DMS153 (cell line): ENCODE results near the gene DNMBP.
"Not testable (repeated sequence)": the region's sequence is repeated elsewhere in the genome, so short reads cannot be mapped to it uniquely, and the experiment has no call there.

Experiments used
- DNase-seq: peaks from one replicate; lab custom pipeline; 2025; lab: John Stamatoyannopoulos, UW

The DNMBP gene

DNA sequence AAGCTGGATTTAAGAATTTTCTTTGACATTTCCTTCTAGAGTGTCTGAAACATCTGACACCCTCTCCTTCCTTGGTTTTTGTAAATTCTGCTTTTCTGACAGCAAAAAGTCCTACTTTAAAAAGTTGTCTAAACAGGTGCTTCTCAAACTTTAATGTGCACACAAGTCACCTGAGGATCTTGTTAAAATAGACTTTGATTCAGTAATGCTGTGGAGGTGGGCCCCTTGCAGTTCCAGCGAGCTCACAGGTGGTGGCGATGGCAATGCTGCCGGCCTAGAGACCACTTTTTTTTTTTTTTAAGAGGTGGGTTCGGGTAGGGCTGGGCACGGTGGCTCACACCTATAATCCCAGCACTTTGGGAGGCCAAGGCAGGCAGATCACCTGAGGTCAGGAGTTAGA is 150.2 kb downstream of the DNMBP start:
- no peak for DNase-seq

DNA sequence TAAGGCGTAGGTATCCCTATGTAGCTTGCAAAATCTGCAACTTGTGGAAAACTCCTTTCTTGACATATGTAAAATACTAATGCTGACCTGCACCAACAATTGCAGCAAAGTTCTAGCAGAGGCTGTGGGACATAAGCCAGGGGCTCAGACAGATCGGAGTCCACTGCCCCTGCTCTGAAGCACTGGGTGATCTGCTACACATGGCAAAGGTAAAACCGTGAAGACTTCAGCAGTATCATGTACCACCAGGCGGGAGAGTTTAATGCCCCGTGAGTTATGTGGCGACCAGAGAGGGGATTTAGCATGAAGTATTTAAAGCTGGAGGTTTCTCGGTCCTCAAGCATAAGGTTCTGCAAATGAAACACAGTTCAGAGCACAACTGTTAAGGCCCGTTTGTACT is 150.9 kb downstream of the DNMBP start:
- DNase-seq, result no peak

DNA sequence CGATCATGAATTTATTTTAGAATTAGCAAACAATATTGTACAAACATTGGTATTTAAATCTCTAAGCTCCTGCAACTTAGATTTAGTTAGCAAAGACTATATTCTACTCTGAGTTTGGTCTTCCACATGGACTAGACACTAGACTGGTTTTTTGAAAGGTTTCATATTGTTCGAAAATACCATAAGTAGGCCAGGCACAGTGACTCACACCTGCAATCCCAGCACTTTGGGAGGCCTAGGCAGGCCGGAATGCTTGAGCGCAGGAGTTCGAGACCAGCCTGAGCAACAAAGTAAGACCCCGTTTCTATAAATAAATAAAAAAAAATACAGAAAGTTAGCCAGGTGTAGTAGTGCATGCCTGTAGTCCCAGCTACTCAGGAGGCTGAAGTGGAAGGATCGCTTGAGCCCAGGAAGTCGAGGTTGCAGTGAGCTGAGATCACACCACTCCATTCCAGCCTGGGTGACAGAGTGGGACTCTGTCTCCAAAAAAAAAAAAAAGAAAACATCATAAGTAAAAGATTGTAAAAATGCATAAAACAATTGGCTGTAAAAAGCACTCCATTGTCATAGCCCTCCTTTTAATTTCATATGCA is 154.2 kb downstream of the DNMBP start:
- no peak for DNase-seq

DNA sequence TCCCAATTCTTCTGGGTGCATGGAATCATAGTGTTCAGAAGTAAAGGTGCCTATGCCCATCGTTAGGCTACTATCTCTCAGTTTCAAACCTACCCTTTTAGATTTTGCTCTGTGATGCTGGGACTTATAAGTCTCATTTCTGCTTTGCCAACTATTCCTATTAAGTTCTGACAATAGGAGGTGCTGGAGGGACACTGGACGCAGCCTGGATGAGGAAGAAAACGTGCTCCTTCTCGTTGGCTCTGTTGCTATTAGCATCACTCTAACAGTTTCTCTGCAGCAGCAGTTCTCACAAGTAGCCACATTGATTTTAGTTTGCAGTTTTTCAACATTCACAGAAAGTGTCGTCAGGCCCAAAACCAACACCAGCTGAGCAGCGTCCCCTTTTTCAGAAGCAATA is 154.9 kb downstream of the DNMBP start:
- no peak for DNase-seq

DNA sequence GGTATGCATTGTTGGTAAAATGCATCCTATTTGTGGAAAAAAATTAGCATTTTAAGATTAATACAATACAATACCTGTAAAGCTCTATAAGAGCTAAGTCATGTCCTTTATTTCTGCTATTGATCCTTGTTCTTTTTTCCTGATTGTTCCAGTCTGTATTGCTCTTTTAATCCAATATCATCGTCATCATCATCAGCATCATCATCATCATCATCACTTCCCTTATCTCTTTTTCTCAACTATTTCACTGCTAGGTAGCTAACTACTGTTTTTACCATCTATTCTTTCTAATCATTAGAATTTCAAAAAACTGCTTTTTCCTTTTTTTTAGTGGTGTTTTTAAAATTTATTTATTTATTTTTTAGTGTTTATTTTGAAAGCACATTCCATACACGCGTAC is 156.1 kb downstream of the DNMBP start:
- no peak for DNase-seq

DNA sequence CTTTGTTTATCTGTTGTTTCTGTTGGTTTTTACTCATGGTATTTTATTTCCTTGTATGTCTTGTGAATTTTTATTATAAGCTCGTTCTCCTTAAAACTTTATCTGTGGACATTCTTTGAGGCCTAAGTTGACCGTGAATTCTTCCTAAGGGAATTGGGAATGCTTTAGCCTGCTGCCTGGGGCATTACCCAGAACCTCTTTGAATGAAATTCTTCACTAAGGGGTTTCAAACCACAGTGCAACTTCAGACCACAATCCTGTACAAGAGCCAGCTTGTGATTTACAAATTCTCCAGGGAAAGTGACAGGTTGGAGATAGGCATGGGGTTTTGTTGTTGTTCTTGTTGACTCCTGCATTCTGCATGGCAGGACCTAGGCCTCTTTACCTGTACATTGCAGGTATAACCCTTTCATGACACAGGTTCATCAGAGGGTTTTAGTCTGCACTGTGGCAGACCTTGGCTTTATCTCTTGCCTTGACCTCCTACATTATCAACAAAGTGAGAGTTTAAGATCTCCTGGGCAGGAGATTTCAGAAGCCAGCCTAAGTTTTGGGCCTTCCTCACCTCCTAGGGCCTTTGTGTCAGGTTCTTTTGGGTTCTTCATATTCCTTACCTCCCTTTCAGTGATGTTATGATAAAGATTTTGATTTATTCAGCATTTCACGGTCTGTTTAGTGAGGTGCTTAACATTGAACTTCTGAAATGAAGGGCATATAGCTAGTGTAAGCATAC is 157.1 kb downstream of the DNMBP start:
- no peak for DNase-seq

DNA sequence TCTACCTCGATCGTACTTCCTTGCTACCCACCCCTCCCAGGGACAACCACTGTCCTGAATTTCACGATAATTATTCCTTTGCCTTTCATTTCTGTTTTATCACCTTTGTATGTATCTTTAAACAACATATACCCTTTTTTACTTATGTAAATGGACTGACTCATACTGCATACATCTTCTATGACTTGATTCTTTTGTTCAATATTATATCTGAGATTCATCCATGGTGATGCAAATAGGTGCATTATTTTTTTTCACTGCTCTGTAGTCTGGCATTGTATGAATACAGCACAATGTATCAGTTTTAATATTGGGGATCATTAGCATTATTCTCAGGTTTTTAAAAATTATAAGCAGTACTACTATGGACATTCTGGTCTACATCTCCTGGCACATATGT is 157.9 kb downstream of the DNMBP start:
- DNase-seq, result no peak

DNA sequence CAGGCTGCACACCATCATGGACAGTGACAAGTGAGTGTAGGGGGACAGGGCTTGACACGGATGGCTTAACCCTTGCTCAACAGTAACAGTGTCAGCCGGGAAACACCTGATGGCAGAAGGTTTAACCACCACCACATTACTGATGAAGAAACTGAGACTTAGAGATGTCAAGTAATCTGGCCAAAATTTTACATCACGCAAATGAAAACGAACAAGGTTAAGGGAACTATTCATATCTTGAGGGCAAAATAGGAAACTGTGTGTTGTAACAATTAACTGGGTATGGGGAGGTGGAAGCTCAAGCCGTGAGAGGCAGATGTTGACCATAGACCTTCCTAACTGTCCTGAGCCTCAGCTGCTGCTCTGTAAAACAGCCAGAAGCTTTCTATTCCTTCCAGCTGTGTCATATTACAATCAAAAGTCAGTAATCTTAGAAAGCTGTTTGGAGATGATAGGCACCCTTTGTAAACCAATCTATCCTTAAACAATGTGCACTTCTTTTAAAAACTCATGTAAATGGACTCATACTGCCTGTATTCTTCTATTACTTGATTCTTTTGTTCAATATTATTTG is 158.9 kb downstream of the DNMBP start:
- DNase-seq, result no peak

DNA sequence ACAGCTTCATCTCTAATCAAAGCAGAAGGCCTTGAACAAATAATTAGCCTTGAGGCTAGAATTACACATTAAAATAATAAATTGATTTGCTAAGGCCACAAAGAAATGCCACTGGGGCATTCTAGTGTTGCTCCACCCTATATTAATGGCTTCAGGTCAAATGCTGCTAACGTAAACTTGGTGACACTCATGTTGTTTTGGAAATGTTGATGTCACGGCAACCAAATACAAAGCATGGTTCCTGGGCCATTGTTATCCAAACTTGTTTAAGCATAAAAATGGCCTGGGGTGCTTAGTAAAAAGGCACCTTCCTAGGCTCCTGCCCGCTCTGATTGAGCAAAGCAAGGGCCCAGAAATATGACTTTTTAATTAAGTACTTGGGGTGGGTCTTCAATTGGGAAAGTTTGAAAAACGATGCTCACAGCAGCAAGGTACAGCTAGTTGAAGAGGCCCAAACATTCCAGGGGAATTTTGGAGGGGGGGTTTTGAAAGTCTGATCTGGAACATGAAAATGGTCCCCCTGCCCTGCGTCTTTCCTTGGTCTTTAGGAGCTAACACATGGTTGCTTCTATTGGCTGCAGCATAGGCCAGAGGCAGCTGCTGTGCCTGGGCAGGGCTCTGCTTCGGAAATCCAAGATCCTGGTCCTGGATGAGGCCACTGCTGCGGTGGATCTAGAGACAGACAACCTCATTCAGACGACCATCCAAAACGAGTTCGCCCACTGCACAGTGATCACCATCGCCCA is 159.6 kb downstream of the DNMBP start:
- peak; percentile 64 for DNase-seq

DNA sequence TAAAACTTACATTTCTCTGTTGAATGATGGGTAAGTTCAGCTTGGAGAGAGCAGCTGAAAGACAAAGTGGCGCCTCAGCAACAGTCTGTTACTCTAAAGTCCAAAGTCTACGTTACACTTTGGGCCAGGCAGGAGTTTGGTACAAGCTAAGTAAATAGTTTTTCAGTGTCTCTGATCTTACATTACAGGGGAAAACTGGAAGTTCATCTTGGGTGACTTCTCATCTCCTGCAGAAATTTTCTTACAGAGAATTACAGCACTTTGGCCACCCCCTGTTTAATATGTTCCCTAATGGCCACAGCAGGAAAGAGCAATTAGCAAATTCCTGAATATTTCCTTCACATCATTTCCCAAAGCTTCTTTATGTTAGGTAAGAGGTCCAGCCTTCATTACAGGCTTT is 160.2 kb downstream of the DNMBP start:
- no peak for DNase-seq

DNA sequence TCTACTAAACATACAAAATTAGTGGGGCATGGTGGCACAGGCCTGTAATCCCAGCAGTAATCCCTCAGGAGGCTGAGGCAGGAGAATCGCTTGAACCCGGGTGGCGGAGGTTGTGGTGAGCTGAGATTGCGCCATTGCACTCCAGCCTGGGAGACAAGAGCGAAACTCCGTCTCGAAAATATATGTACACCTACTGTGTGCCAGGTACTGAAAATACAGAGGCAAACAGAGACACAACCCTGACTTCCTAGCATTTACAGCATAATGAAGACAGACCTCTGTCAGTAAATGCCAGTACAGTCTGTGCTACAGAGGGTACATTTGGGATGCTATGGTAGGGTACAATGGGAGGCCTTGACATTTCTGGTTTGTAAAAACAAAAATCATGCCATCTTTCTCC is 160.7 kb downstream of the DNMBP start:
- DNase-seq, result no peak

DNA sequence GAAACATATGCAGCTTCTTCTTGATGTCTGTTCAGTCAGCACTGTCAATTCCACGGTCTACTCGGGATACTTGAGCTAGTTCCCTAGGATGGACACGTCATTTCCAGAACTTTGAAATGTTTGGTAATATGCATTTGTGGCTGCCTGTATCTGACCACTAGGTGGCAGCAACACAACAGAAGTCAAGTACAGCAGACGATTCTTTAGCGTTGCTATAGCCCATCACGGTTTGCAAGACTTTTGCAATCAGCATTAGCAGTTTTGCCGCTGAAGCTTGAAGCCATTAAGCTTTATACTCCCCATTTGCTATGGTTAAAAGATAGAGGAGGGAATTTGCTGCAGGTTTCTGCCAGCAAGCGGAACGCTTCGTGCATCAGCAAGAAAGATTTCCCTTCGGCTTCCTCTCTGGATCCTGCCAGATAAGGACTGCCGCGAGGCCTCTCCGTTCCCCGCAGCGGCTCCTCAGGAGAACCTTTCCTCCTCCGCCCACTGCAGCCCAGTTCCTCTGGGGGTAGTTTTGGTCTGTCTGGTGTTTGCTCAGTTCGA is 163.8 kb downstream of the DNMBP start:
- peak; percentile 49 for DNase-seq

DNA sequence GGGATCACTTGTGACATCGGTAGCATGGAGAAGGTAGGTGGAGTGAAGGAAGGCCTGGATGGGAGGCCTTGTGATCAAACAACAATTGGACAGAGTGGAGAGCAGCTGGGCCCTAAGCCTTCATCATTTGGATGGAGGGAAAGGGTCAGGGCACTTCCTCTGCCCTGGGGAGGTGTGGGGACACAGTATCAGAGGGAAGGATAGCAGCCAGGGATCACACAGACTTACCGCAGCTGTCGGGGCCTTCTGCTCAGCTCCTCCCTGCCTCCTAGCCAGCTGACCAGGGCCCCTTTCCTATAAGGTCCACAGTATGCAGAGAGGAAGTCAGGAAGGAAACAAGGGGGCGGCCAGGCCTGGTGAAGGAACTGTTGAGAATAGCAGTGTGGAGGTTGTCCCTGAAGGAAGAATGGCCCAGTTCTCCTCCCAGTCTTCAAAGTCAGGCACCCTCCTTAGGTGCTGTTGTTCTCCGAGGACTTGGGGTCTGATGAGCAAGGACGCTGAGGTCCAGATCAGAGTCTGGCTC is 165.3 kb downstream of the DNMBP start:
- DNase-seq, result no peak

DNA sequence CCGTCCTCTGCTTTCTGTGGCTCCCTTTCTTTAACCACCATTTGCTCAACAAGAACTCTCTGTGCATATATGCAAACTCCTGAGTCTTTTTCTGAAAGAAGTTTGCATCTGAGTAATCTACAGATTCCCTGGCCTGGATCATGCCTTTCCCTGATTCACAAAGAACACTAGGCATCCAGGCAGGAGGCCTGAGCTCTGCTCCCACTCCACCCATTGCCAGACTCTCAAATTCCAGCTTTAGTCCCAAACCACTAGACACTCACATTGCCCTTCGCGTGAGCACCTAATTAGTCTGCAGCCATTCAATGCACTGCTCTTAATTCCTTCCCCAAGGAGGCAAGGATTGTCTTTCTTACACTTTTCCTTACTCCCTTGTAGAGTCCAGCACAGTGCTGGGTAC is 166.4 kb downstream of the DNMBP start:
- DNase-seq, result no peak

DNA sequence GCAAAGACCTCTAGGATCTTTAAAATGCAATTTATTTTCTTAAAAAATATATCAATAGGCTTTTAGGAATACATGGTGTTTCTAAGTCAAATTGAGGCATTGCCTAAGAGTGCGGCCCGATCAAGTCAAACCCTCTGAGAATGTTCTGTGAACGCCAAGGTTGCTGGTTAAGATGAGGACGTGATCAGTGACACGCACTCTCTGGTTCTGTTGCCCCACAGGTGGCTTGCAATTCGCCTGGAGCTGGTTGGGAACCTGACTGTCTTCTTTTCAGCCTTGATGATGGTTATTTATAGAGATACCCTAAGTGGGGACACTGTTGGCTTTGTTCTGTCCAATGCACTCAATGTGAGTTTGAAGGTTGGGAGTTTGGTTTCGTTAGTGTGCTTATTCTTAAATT is 168.0 kb downstream of the DNMBP start:
- DNase-seq, result no peak

DNA sequence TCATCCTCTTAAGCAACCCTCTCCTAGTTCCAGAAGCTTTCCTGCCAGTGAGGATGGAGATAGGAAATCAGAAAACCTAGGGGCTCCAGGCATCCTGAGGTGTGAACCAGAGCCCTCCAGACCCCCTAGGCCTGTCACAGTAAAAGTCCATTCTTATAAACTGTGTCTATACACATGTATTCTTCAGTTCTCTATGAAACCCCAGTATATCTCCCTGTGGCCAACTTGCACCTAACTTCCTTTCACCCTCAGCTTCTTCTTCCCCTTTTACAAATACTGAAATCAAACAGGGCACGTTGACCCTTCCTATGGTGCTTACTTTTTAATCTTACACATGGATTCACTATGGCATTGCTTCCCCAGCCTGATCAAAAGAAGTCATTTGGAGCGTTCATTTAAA is 168.9 kb downstream of the DNMBP start:
- DNase-seq, result not testable (repeated sequence)

DNA sequence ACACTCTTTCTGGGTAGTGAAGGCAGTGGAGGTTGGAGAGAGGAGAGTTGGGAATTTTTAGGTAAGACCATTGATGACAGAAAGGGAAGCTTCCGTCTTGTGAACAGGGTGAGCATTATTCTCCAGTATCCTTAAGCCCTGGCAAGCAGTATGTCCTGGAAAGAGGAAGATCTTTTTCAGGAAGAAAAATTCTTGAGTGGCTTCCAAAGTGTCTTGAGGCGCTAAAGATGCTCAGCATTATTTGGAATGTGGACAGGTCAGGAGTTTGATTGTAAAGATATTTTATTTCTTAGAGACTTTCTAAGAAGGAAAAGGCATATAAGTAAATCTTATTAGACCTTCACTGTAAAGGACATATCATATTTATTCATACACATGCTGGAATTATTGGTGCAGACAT is 173.0 kb downstream of the DNMBP start:
- DNase-seq, result no peak

DNA sequence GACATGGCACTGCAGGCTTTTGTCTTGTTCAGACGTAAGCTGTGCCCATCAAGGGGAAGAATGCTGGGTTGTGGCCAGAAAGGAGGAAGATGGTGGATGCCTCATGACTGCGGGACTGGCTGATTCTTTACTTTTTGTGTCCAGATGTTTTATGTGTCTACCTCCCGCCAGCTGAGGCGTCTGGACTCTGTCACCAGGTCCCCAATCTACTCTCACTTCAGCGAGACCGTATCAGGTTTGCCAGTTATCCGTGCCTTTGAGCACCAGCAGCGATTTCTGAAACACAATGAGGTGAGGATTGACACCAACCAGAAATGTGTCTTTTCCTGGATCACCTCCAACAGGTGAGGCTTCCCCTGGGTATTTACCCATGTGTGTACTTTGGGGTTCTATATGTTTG is 173.8 kb downstream of the DNMBP start:
- DNase-seq, result no peak

DNA sequence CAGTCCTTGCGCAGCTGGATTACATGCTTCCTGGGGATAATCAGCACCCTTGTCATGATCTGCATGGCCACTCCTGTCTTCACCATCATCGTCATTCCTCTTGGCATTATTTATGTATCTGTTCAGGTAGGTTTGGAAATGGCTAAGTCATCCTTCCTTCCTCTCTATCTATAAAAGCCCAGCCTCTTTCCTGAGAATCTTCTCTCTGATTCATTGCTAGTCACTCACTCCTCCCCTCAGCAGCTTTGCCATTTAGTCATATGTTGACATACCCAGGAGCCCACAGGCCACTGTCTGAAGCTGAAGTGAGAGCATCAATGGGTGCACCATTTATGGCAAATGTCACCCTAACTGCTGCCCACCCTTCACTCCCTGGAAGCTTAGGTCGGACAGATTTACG is 175.3 kb downstream of the DNMBP start:
- no peak for DNase-seq

DNA sequence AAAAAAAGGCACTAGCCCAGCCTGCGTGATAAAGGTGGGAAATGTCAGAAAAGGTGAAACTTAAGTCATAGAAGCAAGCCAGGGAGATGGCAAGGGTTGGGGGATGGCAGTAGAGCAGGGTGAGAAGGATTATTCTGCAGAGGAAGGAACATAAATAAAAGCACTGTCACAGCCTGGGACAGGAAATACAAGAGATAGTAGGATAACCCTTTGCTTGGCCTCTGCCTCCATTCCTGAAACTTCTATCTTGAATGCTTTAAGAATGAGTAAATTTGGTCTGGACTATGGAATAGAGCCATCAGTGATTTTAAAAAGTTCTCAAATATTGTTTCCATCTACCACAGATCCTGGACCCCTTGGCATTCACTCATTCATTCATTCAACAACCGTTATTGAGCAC is 177.3 kb downstream of the DNMBP start:
- DNase-seq, result no peak

DNA sequence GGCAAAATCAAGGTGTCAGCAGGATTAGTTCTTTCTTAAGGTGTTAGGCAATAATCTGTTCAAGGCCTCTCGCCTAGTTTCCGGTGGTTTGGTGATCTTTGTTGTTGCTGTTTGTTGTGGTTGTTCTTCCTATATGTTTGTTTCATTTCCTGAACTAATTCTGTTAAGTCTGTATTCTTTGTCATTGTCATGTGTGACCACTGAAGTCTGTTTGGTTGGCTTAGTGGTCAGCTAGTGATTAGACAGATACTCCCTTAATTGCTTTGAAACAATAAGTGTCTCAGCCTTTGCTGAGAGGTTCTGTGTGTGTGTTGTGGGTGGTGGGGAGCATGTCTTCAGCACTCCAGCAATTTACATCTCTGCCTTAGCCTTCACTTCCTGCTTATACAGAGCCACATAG is 181.3 kb downstream of the DNMBP start:
- DNase-seq, result no peak

DNA sequence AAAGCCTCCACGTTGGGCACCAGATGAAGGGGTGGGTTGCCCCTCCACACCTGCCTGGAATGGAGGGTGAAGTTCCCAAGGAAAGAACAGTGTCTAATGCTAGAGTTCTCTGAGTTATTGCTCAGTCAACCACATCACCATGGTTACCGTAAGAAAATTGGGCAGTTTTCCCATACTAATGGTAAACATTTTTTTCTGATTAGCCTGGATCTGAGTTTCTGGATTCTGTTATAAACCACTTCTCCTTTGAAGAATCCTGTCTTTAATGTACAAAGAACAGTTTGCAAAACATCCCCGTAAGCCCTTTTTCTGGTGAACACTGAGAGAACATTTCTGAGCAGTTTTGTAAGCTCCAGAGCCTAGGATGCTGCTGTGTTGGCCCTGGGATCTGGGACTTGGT is 181.8 kb downstream of the DNMBP start:
- DNase-seq, result no peak
